ENCODE measurements around the gene SARDH.

Gene SARDH

GRCh38 chr9:133669182-133669801 lies 68.9 kb downstream of the SARDH start:
- DNase-seq (ENCODE audit: low read depth, low spot score): no peak

GRCh38 chr9:133667759-133668450 lies 70.2 kb downstream of the SARDH start:
- DNase-seq (ENCODE audit: low read depth, low spot score): no peak

GRCh38 chr9:133666845-133667244 lies 71.3 kb downstream of the SARDH start:
- no peak for DNase-seq (ENCODE audit: low read depth, low spot score)

GRCh38 chr9:133666387-133666786 lies 71.8 kb downstream of the SARDH start:
- DNase-seq (ENCODE audit: low read depth, low spot score): no peak

- DNase-seq (ENCODE audit: low read depth, low spot score): no peak
These were observed 72.6 kb downstream of the SARDH start for GRCh38 chr9:133665535-133665934.

GRCh38 chr9:133665096-133665495 lies 73.1 kb downstream of the SARDH start:
- no peak for DNase-seq (ENCODE audit: low read depth, low spot score)

- no peak for DNase-seq (ENCODE audit: low read depth, low spot score)
These were observed 73.7 kb downstream of the SARDH start for GRCh38 chr9:133664173-133665050.

- DNase-seq (ENCODE audit: low read depth, low spot score): no peak
These were observed 76.2 kb downstream of the SARDH start for GRCh38 chr9:133661846-133662540.

GRCh38 chr9:133659516-133659915 lies 78.6 kb downstream of the SARDH start:
- DNase-seq (ENCODE audit: low read depth, low spot score): no peak

- DNase-seq (ENCODE audit: low read depth, low spot score): no peak
These were observed 79.4 kb downstream of the SARDH start for GRCh38 chr9:133658442-133659431.

- no peak for DNase-seq (ENCODE audit: low read depth, low spot score)
These were observed 81.0 kb downstream of the SARDH start for GRCh38 chr9:133657120-133657661.

GRCh38 chr9:133656211-133657119 lies 81.7 kb downstream of the SARDH start:
- DNase-seq (ENCODE audit: low read depth, low spot score): no peak

GRCh38 chr9:133655701-133656100 lies 82.5 kb downstream of the SARDH start:
- DNase-seq (ENCODE audit: low read depth, low spot score): no peak

GRCh38 chr9:133654736-133655657 lies 83.2 kb downstream of the SARDH start:
- DNase-seq (ENCODE audit: low read depth, low spot score): no peak

- DNase-seq (ENCODE audit: low read depth, low spot score): no peak
These were observed 84.5 kb downstream of the SARDH start for GRCh38 chr9:133653638-133654037.

GRCh38 chr9:133650026-133650425 lies 88.1 kb downstream of the SARDH start:
- DNase-seq (ENCODE audit: low read depth, low spot score): no peak

- DNase-seq (ENCODE audit: low read depth, low spot score): no peak
These were observed 89.0 kb downstream of the SARDH start for GRCh38 chr9:133649194-133649593.

- no peak for DNase-seq (ENCODE audit: low read depth, low spot score)
These were observed 90.2 kb downstream of the SARDH start for GRCh38 chr9:133647765-133648469.

All from activated naive CD8-positive, alpha-beta T cell treated with anti-CD3 and anti-CD28 coated beads, Interleukin-2, amount 50 U/mL, for 16 hours (primary cell).